Measurements from ENCODE around the gene MRPL57. TPM values are rescaled to one million over a fixed set of nuclear protein-coding genes. Genes with fewer than 3 reads are reported as not detected.

Gene MRPL57
- total RNA-seq, 4 donors from 2014 or later: 19.1 to 29.2 (median 24.7) TPM

- no peak for TF ChIP-seq CTCF (IDR thresholded peaks at IDR 0.05)
- DNase-seq (ENCODE audit: low spot score): no peak
- ATAC-seq (ENCODE audit: low FRiP score): no peak
These were observed 44.8 kb downstream of the MRPL57 start for GRCh38 chr13:21221268-21221667.

- DNase-seq (ENCODE audit: low spot score) (no peak), ATAC-seq (ENCODE audit: low FRiP score) (no peak)
- TF ChIP-seq CTCF (IDR thresholded peaks at IDR 0.05): no peak
These were observed 48.6 kb downstream of the MRPL57 start for GRCh38 chr13:21225082-21225481.

- ATAC-seq (ENCODE audit: low FRiP score): no peak
- DNase-seq (ENCODE audit: low spot score): no peak
- TF ChIP-seq CTCF (IDR thresholded peaks at IDR 0.05): no peak
These were observed 49.6 kb downstream of the MRPL57 start for GRCh38 chr13:21225841-21226581.

- ATAC-seq (ENCODE audit: low FRiP score): no peak
- no peak for DNase-seq (ENCODE audit: low spot score)
- no peak for TF ChIP-seq CTCF (IDR thresholded peaks at IDR 0.05)
These were observed 51.5 kb downstream of the MRPL57 start for GRCh38 chr13:21227917-21228316.

Small RNAs within 50 kb of the gene (small RNA-seq; reads per million reads assigned to genes)
- gene AL158032.1 (not detected), gene RF00086 (not detected)

Other genes with a start within 250 kb of the MRPL57 start
- 10 to 100 TPM; 27.6 to 48.0 (median 36.4) TPM for gene LATS2, start 115.1 kb upstream of the MRPL57 start, total RNA-seq
- 10 to 100 TPM; 42.9 to 52.5 (median 48.2) TPM for gene SAP18, start 36.5 kb upstream of the MRPL57 start, total RNA-seq
- 1 to 10 TPM in 2 of 4 donors, under 1 TPM in 1, not detected in 1; 0.96 to 1.9 (median 1.1) TPM for gene SKA3, start 106 bp upstream of the MRPL57 start, total RNA-seq

All from omental fat pad (tissue), 4 donors.